Measurements from ENCODE around the gene EN1.

The EN1 gene

DNA sequence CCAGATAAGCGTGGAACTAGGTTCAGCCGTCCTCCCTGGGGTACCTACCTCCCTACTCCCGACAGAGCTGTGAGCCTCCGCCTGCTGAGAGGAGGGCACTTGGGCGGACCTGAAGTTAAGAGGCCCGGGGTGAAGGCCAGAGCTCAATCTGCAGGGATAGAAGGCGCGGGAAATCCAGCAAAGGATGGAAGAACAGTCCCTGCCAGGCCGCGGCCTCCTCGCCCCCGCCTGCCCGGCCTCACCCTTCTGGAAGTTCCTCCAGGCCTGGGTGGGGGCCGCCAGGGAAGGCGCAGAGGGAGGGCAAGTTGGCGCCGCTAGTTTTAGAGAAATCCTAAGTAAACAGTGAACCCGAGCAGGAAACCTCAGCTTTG, 13.0 kb downstream of the EN1 start:
- WGBS, 2 experiments, result 3 to 4% methylated on average over 18 of the region's 18 CpGs
- Histone ChIP-seq H3K4me3 (ENCODE audit: insufficient read depth, low read depth, low read length) (peak overlapping the region; percentile 37), H3K36me3 (ENCODE audit: control insufficient read depth, insufficient read depth, low read length) (no peaks in the 10 kb centered on the region), H3K27ac (ENCODE audit: insufficient read depth, low read depth, low read length, poor library complexity, severe bottlenecking) (no peak overlapping the region), H3K9me3 (ENCODE audit: control insufficient read depth, low read length) (no peaks in the 10 kb centered on the region), H3K27me3 (ENCODE audit: control insufficient read depth, insufficient read depth, low read length, poor library complexity, severe bottlenecking) (peaks cover 100% of the 10 kb centered on the region), H3K4me1 (ENCODE audit: control insufficient read depth, insufficient read depth, low read length) (peaks cover 20% of the 10 kb centered on the region)

DNA sequence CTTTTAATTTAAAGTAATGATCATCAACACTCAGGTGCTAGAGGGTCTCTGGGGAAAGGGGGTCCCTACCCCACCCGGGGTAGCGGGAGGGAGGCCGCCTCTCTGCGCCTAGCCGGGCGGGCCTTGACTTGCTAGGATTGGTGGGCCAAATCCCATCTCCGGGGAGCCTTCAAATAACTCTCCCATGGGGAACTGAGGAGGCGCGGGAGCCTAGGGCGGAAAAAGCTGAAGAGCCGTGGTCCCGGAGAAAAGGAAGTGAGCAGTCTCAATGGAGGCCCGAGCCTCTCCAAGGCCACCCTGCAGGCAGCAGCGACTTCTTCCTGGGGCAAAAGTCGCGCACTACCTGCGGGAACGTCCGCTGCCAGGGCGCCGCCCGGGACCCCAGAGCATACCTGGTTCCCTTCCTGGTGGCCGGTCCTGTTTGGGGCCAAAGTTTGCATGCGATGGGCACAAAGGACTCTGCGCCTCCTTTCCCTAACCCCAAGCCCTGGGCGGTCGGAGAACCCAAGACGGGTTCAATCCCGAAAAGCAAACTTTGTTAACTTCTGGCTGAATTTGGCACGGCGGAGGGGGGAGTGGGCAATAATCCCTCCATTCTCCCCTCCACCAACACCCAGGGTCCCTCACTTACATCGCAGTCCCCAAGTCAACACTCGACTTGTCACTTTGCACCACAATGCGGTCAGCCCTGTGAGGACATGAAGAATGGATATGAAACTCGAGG, 13.6 kb downstream of the EN1 start:
- H3K4me1 ChIP-seq (ENCODE audit: control insufficient read depth, insufficient read depth, low read length), result peaks cover 20% of the 10 kb centered on the region
- no peaks in the 10 kb centered on the region for H3K9me3 ChIP-seq (ENCODE audit: control insufficient read depth, low read length)
- H3K27ac ChIP-seq (ENCODE audit: insufficient read depth, low read depth, low read length, poor library complexity, severe bottlenecking), result no peak overlapping the region
- 6 to 8% methylated on average over 35 of the region's 35 CpGs for WGBS, 2 experiments
- H3K4me3 ChIP-seq (ENCODE audit: insufficient read depth, low read depth, low read length), result peak overlapping the region; percentile 16
- no peaks in the 10 kb centered on the region for H3K36me3 ChIP-seq (ENCODE audit: control insufficient read depth, insufficient read depth, low read length)
- H3K27me3 ChIP-seq (ENCODE audit: control insufficient read depth, insufficient read depth, low read length, poor library complexity, severe bottlenecking), result peaks cover 95% of the 10 kb centered on the region

DNA sequence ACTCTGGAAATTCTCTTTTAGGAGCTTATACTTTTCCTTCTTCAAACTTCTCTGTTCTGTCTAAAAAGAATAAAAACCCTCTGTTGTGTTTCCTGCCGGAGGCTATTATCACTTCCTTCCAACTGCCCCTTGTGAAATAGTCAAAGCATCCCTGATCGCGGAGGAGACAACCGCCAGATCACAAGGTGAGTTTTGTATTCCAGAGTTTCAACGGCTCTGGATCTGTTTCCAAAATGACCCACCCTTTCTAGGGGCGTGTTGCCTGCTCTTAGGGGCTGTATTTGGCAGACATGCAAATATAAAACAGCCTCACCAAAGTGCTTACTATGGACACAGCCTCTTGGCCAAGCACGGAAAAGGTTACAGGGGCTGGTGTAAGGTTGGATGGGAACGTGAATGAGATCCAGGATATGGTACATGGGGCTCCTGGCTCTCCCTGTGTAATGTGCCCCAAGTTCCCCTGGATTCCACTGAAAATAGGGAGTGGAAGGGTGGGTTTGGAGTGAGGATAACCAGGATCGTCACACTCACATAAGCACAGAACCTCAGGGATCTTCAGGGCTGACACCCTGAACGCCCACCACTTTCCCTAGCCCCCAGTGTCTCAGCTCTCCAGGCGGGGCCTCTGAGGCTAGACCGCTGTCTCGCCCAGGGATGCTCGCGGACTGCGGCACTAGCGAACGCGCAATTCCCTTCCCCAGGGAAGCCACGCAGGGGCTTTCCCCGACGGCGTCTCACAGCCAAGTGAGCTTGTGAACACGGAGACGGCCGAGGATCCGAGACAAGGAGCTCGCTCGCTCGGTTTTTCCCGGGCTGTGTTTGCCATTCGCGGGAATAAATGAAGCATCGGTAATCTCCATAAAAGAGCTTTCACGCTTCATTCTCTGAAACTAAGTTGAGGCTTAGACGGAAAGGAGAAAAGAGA, 14.4 kb downstream of the EN1 start:
- no peak overlapping the region for H3K27ac ChIP-seq (ENCODE audit: insufficient read depth, low read depth, low read length, poor library complexity, severe bottlenecking)
- H3K36me3 ChIP-seq (ENCODE audit: control insufficient read depth, insufficient read depth, low read length), result no peaks in the 10 kb centered on the region
- peaks cover 20% of the 10 kb centered on the region for H3K4me1 ChIP-seq (ENCODE audit: control insufficient read depth, insufficient read depth, low read length)
- H3K9me3 ChIP-seq (ENCODE audit: control insufficient read depth, low read length), result no peaks in the 10 kb centered on the region
- WGBS, 2 experiments, result 7 to 8% methylated on average over 34 to 36 of the region's 36 CpGs
- H3K27me3 ChIP-seq (ENCODE audit: control insufficient read depth, insufficient read depth, low read length, poor library complexity, severe bottlenecking), result peaks cover 87% of the 10 kb centered on the region
- no peak overlapping the region for H3K4me3 ChIP-seq (ENCODE audit: insufficient read depth, low read depth, low read length)

DNA sequence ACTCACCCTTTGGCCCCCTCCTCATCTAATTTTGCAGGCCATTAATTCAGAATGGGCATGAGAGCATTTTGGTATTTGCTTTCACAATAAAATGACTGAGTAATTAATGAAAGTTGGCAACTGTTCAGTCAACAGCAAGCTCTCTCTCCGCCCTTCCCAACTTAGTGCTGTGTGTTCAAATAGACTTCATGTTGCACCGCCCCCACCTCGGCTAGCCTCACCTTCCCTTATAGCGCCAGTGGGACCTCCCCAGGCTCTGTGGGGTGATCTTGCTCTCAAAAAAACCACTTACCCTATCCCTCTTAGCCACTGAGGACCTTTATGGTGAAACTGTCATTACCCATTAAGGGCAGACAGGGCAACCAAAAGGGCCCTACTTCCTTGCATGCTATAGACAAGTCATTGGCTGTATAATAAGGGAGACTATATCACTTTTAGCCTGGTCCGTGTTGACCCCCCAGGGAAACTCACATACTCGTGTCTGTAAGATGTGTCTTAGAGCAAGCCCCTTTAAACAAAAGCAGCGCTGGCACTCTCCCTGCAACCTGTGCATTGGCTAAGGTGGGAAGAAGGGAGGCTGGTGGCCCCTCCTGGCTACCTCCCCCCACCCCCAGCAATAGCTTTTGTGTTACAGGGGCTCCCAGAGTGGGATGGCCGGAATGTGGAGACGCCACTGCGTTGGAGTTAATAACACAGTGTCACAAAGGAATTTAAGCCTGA, 15.2 kb downstream of the EN1 start:
- Histone ChIP-seq H3K36me3 (ENCODE audit: control insufficient read depth, insufficient read depth, low read length) (no peaks in the 10 kb centered on the region), H3K4me1 (ENCODE audit: control insufficient read depth, insufficient read depth, low read length) (peaks cover 20% of the 10 kb centered on the region), H3K27ac (ENCODE audit: insufficient read depth, low read depth, low read length, poor library complexity, severe bottlenecking) (no peak overlapping the region), H3K9me3 (ENCODE audit: control insufficient read depth, low read length) (no peaks in the 10 kb centered on the region), H3K4me3 (ENCODE audit: insufficient read depth, low read depth, low read length) (no peak overlapping the region), H3K27me3 (ENCODE audit: control insufficient read depth, insufficient read depth, low read length, poor library complexity, severe bottlenecking) (peaks cover 83% of the 10 kb centered on the region)
- WGBS, 2 experiments, result 35 to 36% methylated on average over 10 of the region's 10 CpGs

DNA sequence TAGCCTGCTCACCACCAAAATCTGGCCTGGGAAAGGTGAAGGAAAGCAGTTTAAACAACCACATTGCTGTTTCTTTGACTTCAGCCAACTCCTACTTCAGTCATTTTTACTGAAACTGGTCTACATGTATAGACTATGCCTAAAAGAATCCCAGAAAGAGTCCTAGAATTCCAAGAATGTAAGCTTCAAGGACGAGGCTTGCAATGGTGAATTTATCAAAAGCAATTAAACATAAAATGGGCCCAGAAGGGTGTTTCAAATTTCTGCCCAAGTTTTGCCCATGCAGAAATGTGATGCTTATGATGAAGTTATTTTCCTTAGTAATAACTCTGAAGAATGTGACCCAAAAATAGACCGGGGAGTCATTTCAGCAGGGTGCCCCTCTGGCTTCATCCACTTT, 16.6 kb downstream of the EN1 start:
- peaks cover 8% of the 10 kb centered on the region for H3K4me1 ChIP-seq (ENCODE audit: control insufficient read depth, insufficient read depth, low read length)
- no peaks in the 10 kb centered on the region for H3K9me3 ChIP-seq (ENCODE audit: control insufficient read depth, low read length)
- 76 to 88% methylated on average over 2 of the region's 2 CpGs for WGBS, 2 experiments
- H3K36me3 ChIP-seq (ENCODE audit: control insufficient read depth, insufficient read depth, low read length), result no peaks in the 10 kb centered on the region
- no peak overlapping the region for H3K27ac ChIP-seq (ENCODE audit: insufficient read depth, low read depth, low read length, poor library complexity, severe bottlenecking)
- H3K27me3 ChIP-seq (ENCODE audit: control insufficient read depth, insufficient read depth, low read length, poor library complexity, severe bottlenecking), result peaks cover 77% of the 10 kb centered on the region
- no peak overlapping the region for H3K4me3 ChIP-seq (ENCODE audit: insufficient read depth, low read depth, low read length)

DNA sequence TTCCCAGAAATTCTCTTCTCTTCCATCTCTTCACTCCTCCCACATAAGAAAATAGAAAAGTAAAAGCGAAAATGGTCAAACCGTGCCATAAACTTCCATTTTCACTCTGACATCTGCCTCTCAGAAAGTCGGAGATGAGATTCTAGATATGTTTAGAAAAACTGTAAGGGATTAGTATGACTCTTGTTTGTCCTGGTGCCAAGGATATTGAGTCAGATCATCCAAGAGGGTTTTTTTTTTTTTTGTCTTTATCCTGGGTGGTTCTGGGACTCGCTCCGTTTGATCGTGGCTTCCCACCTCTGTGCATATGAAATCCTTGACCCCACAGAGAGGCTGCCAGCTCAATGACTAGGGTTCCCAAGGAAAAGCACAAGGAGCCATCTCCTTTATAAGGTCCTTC, 17.3 kb downstream of the EN1 start:
- H3K27me3 ChIP-seq (ENCODE audit: control insufficient read depth, insufficient read depth, low read length, poor library complexity, severe bottlenecking), result peaks cover 70% of the 10 kb centered on the region
- WGBS, 2 experiments, result 87 to 95% methylated on average over 6 of the region's 6 CpGs

DNA sequence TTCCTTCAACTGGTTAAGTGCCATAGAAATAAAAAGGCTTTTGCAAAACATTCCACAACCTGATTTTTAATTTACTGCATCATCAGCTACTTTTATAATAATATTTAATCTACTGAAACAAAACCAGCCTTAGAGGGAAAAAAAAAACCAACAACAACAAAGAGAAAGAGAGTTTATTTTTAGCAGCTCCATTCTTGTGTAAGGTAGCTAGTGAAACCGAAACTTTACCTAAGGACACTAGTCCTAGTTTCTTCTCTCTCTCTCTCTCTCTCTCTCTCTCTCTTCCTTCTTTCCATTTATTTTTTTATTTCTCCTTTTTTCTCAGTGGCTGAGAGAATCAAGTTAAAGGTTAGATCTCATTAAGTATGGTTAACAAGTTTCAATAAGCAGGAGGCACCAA, 21.4 kb downstream of the EN1 start:
- Histone ChIP-seq H3K27ac (ENCODE audit: insufficient read depth, low read depth, low read length, poor library complexity, severe bottlenecking) (no peak overlapping the region), H3K9me3 (ENCODE audit: control insufficient read depth, low read length) (no peaks in the 10 kb centered on the region), H3K4me1 (ENCODE audit: control insufficient read depth, insufficient read depth, low read length) (no peaks in the 10 kb centered on the region), H3K27me3 (ENCODE audit: control insufficient read depth, insufficient read depth, low read length, poor library complexity, severe bottlenecking) (peaks cover 30% of the 10 kb centered on the region), H3K36me3 (ENCODE audit: control insufficient read depth, insufficient read depth, low read length) (no peaks in the 10 kb centered on the region), H3K4me3 (ENCODE audit: insufficient read depth, low read depth, low read length) (no peak overlapping the region)
- 33 to 46% methylated on average over 1 of the region's 1 CpG for WGBS, 2 experiments

More for the DNA sequence above, 17.3 kb downstream of the EN1 start:
- Histone ChIP-seq H3K4me1 (ENCODE audit: control insufficient read depth, insufficient read depth, low read length) (peaks cover 3% of the 10 kb centered on the region), H3K4me3 (ENCODE audit: insufficient read depth, low read depth, low read length) (no peak overlapping the region), H3K27ac (ENCODE audit: insufficient read depth, low read depth, low read length, poor library complexity, severe bottlenecking) (no peak overlapping the region), H3K9me3 (ENCODE audit: control insufficient read depth, low read length) (no peaks in the 10 kb centered on the region), H3K36me3 (ENCODE audit: control insufficient read depth, insufficient read depth, low read length) (no peaks in the 10 kb centered on the region)

DNA sequence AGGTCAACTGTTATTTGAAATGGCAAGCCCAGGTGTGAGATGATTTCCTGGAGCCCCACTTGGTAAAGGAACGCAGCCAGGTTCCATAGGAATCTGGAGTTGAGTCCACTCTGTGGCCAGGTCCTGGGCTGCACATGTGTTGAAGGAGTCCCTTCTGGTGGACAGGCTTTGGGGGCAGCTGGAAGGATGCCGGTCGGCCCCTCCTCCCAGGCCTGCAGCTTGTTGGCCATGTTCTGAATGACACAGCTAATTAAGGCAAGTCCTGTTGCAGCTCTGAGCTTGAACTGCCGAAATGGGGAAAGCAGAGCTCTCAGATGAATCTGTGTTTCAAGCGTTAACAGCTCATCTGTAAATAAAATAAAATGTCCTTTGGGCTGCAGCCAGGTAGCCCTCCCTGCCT, 23.8 kb downstream of the EN1 start:
- WGBS, 2 experiments, result 70 to 71% methylated on average over 5 of the region's 5 CpGs
- no peak overlapping the region for H3K27ac ChIP-seq (ENCODE audit: insufficient read depth, low read depth, low read length, poor library complexity, severe bottlenecking)
- H3K36me3 ChIP-seq (ENCODE audit: control insufficient read depth, insufficient read depth, low read length), result no peaks in the 10 kb centered on the region
- H3K4me1 ChIP-seq (ENCODE audit: control insufficient read depth, insufficient read depth, low read length), result no peaks in the 10 kb centered on the region
- H3K9me3 ChIP-seq (ENCODE audit: control insufficient read depth, low read length), result no peaks in the 10 kb centered on the region
- no peak overlapping the region for H3K4me3 ChIP-seq (ENCODE audit: insufficient read depth, low read depth, low read length)
- peaks cover 12% of the 10 kb centered on the region for H3K27me3 ChIP-seq (ENCODE audit: control insufficient read depth, insufficient read depth, low read length, poor library complexity, severe bottlenecking)

DNA sequence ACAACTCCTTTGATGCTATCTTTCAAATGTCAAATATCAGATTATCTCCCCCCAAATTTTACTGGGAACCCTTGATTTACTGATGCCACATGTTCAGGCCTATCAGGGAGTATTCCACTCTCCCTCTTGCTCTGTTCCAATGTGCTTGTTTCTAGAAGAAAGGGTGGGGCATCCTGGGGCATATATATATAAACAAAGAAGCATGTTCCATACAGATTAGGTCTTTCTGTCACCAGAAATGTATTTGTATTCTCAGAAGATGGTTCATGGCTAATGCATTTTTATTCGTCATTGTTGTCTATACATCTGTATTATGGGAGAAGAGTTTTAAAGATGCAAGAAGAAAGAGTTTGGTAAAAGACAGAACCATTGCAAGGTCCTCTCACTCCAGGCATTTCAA, 24.9 kb downstream of the EN1 start:
- Histone ChIP-seq H3K9me3 (ENCODE audit: control insufficient read depth, low read length) (no peaks in the 10 kb centered on the region), H3K36me3 (ENCODE audit: control insufficient read depth, insufficient read depth, low read length) (no peaks in the 10 kb centered on the region), H3K4me1 (ENCODE audit: control insufficient read depth, insufficient read depth, low read length) (no peaks in the 10 kb centered on the region), H3K27ac (ENCODE audit: insufficient read depth, low read depth, low read length, poor library complexity, severe bottlenecking) (no peak overlapping the region), H3K4me3 (ENCODE audit: insufficient read depth, low read depth, low read length) (no peak overlapping the region), H3K27me3 (ENCODE audit: control insufficient read depth, insufficient read depth, low read length, poor library complexity, severe bottlenecking) (peaks cover 9% of the 10 kb centered on the region)
- WGBS, 2 experiments, result 80 to 89% methylated on average over 1 of the region's 1 CpG

DNA sequence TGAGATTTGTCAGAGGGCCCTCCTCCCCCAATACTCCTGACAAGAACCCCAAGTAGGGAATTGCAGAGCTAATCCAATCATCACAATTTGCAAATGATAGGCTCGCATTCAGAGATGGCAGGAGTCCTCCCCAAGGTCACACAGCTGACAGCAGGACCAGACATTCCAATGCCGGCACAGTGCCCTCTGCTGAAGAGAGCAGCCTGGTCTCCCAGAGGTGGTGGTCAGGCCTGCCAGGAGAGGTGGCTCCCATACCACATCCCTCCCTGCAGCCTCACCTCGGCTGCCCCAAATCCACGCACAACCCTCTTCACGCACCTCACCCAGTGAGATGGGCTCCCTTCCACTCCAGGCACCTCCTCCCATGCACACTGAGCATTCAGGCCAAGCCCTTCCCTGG, 25.4 kb downstream of the EN1 start:
- WGBS, 2 experiments, result 71 to 72% methylated on average over 5 of the region's 5 CpGs

More for the DNA sequence above, 25.4 kb downstream of the EN1 start:
- Histone ChIP-seq H3K27ac (ENCODE audit: insufficient read depth, low read depth, low read length, poor library complexity, severe bottlenecking) (no peak overlapping the region), H3K9me3 (ENCODE audit: control insufficient read depth, low read length) (no peaks in the 10 kb centered on the region), H3K4me3 (ENCODE audit: insufficient read depth, low read depth, low read length) (no peak overlapping the region), H3K4me1 (ENCODE audit: control insufficient read depth, insufficient read depth, low read length) (no peaks in the 10 kb centered on the region), H3K27me3 (ENCODE audit: control insufficient read depth, insufficient read depth, low read length, poor library complexity, severe bottlenecking) (peaks cover 6% of the 10 kb centered on the region), H3K36me3 (ENCODE audit: control insufficient read depth, insufficient read depth, low read length) (no peaks in the 10 kb centered on the region)
